GM12875 (cell line): ENCODE results near the gene UBR3.
"Not testable (repeated sequence)": the region's sequence is repeated elsewhere in the genome, so short reads cannot be mapped to it uniquely, and the experiment has no call there.

Experiments
- H3K4me3 ChIP-seq: one replicate; pipeline ENCODE4 v1.5.1; 2011; ENCODE audit warnings: low read depth, low read length, control low read depth
- CTCF ChIP-seq: IDR thresholded peaks from 2 replicates; pipeline ENCODE4 v1.5.1; 2011; ENCODE audit warnings: low read depth, mild to moderate bottlenecking, control low read depth, inconsistent platforms, low read length, moderate library complexity, borderline replicate concordance; ENCODE audit not compliant: insufficient read depth

Gene UBR3

GRCh38 chr2:169845016-169845415 lies 17.8 kb downstream of the UBR3 start:
- no peak overlapping the region for H3K4me3 ChIP-seq
- no peak for TF ChIP-seq CTCF

GRCh38 chr2:169848959-169849693 lies 21.9 kb downstream of the UBR3 start:
- H3K4me3 ChIP-seq, result not testable (repeated sequence)

GRCh38 chr2:169849710-169850109 lies 22.5 kb downstream of the UBR3 start:
- no peak overlapping the region for H3K4me3 ChIP-seq
- no peak for TF ChIP-seq CTCF

- no peak overlapping the region for H3K4me3 ChIP-seq
- TF ChIP-seq CTCF, result no peak
Observed at GRCh38 chr2:169853041-169853668, 25.9 kb downstream of the UBR3 start.

- H3K4me3 ChIP-seq, result not testable (repeated sequence)
Observed at GRCh38 chr2:169855281-169856258, 28.3 kb downstream of the UBR3 start.

- TF ChIP-seq CTCF, result no peak
- H3K4me3 ChIP-seq, result no peak overlapping the region
Observed at GRCh38 chr2:169859423-169859822, 32.2 kb downstream of the UBR3 start.

- no peak overlapping the region for H3K4me3 ChIP-seq
- TF ChIP-seq CTCF, result no peak
Observed at GRCh38 chr2:169860149-169860548, 32.9 kb downstream of the UBR3 start.
